Brain microvascular endothelial cell (primary cell): ENCODE results near the gene CAMTA1.

Experiments used
- DNase-seq: peaks from one replicate; pipeline ENCODE4 v3.0.0-alpha.2; 2020
- H3K27ac ChIP-seq: fragments of 250-450 bp; sonication (Bioruptor Pico); 2 replicates; pipeline ENCODE4 v1.5.1; 2020; ENCODE audit warnings: mild to moderate bottlenecking, moderate library complexity
- H3K27me3 ChIP-seq: fragments of 250-450 bp; sonication (Bioruptor Pico); replicated peaks from 2 replicates; pipeline ENCODE4 v1.5.1; 2020; ENCODE audit warnings: mild to moderate bottlenecking
- H3K36me3 ChIP-seq: fragments of 250-450 bp; sonication (Bioruptor Pico); replicated peaks from 2 replicates; pipeline ENCODE4 v1.5.1; 2020; ENCODE audit warnings: mild to moderate bottlenecking
- H3K4me3 ChIP-seq: 2 replicates; pipeline ENCODE4 v1.5.1; 2011; ENCODE audit warnings: low read depth, mild to moderate bottlenecking, control low read depth, low read length, moderate library complexity
- CTCF ChIP-seq: IDR thresholded peaks from 2 replicates; pipeline ENCODE4 v1.5.1; 2011; ENCODE audit warnings: low read depth, mild to moderate bottlenecking, moderate library complexity, low read length, control low read depth, inconsistent platforms; ENCODE audit errors: missing control alignments
- in situ Hi-C: cut with HindIII; loops from 2 replicates; pipeline ENCODE4 v1.10.0; 2017; ENCODE audit warnings: low sequenced_read_pairs, low pct_ligation_motif_present

Gene CAMTA1

GRCh38 chr1:7533006-7533405, 747.8 kb downstream of the CAMTA1 start:
- no peak overlapping the region for H3K27ac ChIP-seq
- H3K4me3 ChIP-seq = no peak overlapping the region
- H3K36me3 ChIP-seq = no peaks in the 10 kb centered on the region
- TF ChIP-seq CTCF = no peak
- in situ Hi-C loops = no loop called here
- no peak for DNase-seq
- H3K27me3 ChIP-seq = no peaks in the 10 kb centered on the region

GRCh38 chr1:7534061-7534825, 749.0 kb downstream of the CAMTA1 start:
- no peaks in the 10 kb centered on the region for H3K27me3 ChIP-seq
- in situ Hi-C loops = no loop called here

GRCh38 chr1:7535016-7535415, 749.8 kb downstream of the CAMTA1 start:
- no peak for TF ChIP-seq CTCF
- no peaks in the 10 kb centered on the region for H3K36me3 ChIP-seq
- no peaks in the 10 kb centered on the region for H3K27me3 ChIP-seq
- no peak for DNase-seq
- H3K4me3 ChIP-seq = no peak overlapping the region
- H3K27ac ChIP-seq = no peak overlapping the region
- in situ Hi-C loops = no loop called here

More at GRCh38 chr1:7534061-7534825, 749.0 kb downstream of the CAMTA1 start:
- no peak for TF ChIP-seq CTCF
- H3K27ac ChIP-seq = no peak overlapping the region
- no peak for DNase-seq
- H3K36me3 ChIP-seq = no peaks in the 10 kb centered on the region
- H3K4me3 ChIP-seq = no peak overlapping the region

GRCh38 chr1:7535934-7536878, 751.0 kb downstream of the CAMTA1 start:
- in situ Hi-C loops = no loop called here
- H3K27me3 ChIP-seq = no peaks in the 10 kb centered on the region
- no peak for TF ChIP-seq CTCF
- H3K4me3 ChIP-seq = no peak overlapping the region
- no peaks in the 10 kb centered on the region for H3K36me3 ChIP-seq
- H3K27ac ChIP-seq = no peak overlapping the region
- no peak for DNase-seq

- in situ Hi-C loops = no loop called here
- no peak overlapping the region for H3K4me3 ChIP-seq
- DNase-seq = no peak
- no peak overlapping the region for H3K27ac ChIP-seq
- H3K27me3 ChIP-seq = no peaks in the 10 kb centered on the region
- H3K36me3 ChIP-seq = no peaks in the 10 kb centered on the region
- TF ChIP-seq CTCF = no peak
Observed at GRCh38 chr1:7536891-7537591, 751.8 kb downstream of the CAMTA1 start.
